ENCODE results near the gene CAMKMT.

- TF ChIP-seq POLR2A (IDR thresholded peaks at IDR 0.05) (no peak), CTCF (IDR thresholded peaks at IDR 0.05) (no peak)
Measured at GRCh38 chr2:44531289-44531688, 169.5 kb downstream of the CAMKMT start.
